Astrocyte (in vitro differentiated cells and primary cell): ENCODE measurements around the gene UFD1. TPM values are rescaled to one million over a fixed set of nuclear protein-coding genes. Genes with fewer than 3 reads are reported as not detected.

Source experiments
- DNase-seq: peaks from one replicate; pipeline ENCODE4 v3.0.0-alpha.2; 2010; ENCODE audit warnings: low read depth
- FAIRE-seq: peaks from 2 replicates; lab custom pipeline; 2011; peaks lifted over from hg19 to GRCh38; lab: Jason Lieb, UNC
- H2AFZ ChIP-seq: 2 replicates; pipeline ENCODE4 v1.6.0; 2012; ENCODE audit warnings: low read depth, low read length, inconsistent platforms
- H3K27ac ChIP-seq: 2 replicates; pipeline ENCODE4 v1.5.1; 2011; ENCODE audit warnings: low read depth, low read length, inconsistent platforms
- H3K27me3 ChIP-seq: 2 replicates; pipeline ENCODE4 v1.6.0; 2011; ENCODE audit warnings: low read length, inconsistent platforms; ENCODE audit not compliant: insufficient read depth
- H3K36me3 ChIP-seq: 2 replicates; pipeline ENCODE4 v1.5.1; 2011; ENCODE audit warnings: low read length, inconsistent platforms; ENCODE audit not compliant: insufficient read depth
- H3K4me1 ChIP-seq: 2 replicates; pipeline ENCODE4 v1.5.1; 2011; ENCODE audit warnings: low read length, inconsistent platforms; ENCODE audit not compliant: insufficient read depth
- H3K4me2 ChIP-seq: 2 replicates; pipeline ENCODE4 v1.6.0; 2012; ENCODE audit warnings: low read length, inconsistent platforms
- H3K4me3 ChIP-seq: 2 replicates; pipeline ENCODE4 v1.5.1; 2011; ENCODE audit warnings: low read depth, mild to moderate bottlenecking, low read length, inconsistent platforms; ENCODE audit not compliant: insufficient read depth
- H3K79me2 ChIP-seq: 2 replicates; pipeline ENCODE4 v1.6.0; 2012; ENCODE audit warnings: mild to moderate bottlenecking, low read length, inconsistent platforms; ENCODE audit not compliant: insufficient read depth
- H3K9ac ChIP-seq: 2 replicates; pipeline ENCODE4 v1.6.0; 2012; ENCODE audit warnings: mild to moderate bottlenecking, low read length, inconsistent platforms
- H3K9me3 ChIP-seq: 2 replicates; pipeline ENCODE4 v1.5.1; 2012; ENCODE audit warnings: low read depth, mild to moderate bottlenecking, low read length, inconsistent platforms; ENCODE audit not compliant: insufficient read depth
- H4K20me1 ChIP-seq: 2 replicates; pipeline ENCODE4 v1.6.0; 2012; ENCODE audit warnings: low read length, inconsistent platforms; ENCODE audit not compliant: insufficient read depth
- H3K27ac Mint-ChIP-seq: one replicate; pipeline ENCODE4 v1.8.0; 2021; ENCODE audit warnings: mild to moderate bottlenecking, mixed read lengths; ENCODE audit not compliant: unreplicated experiment
- H3K27me3 Mint-ChIP-seq: one replicate; pipeline ENCODE4 v1.8.0; 2021; ENCODE audit warnings: low read depth, mixed read lengths; ENCODE audit not compliant: unreplicated experiment
- H3K36me3 Mint-ChIP-seq: one replicate; pipeline ENCODE4 v1.8.0; 2021; ENCODE audit warnings: low read depth, mixed read lengths; ENCODE audit not compliant: unreplicated experiment
- H3K4me1 Mint-ChIP-seq: one replicate; pipeline ENCODE4 v1.8.0; 2021; ENCODE audit warnings: low read depth, mixed read lengths; ENCODE audit not compliant: unreplicated experiment
- H3K4me3 Mint-ChIP-seq: one replicate; pipeline ENCODE4 v1.8.0; 2021; ENCODE audit warnings: mild to moderate bottlenecking, moderate library complexity, mixed read lengths; ENCODE audit not compliant: unreplicated experiment
- H3K9me3 Mint-ChIP-seq: one replicate; pipeline ENCODE4 v1.8.0; 2021; ENCODE audit warnings: mild to moderate bottlenecking, mixed read lengths; ENCODE audit not compliant: unreplicated experiment
- EZH2 ChIP-seq: IDR thresholded peaks from 2 replicates; pipeline ENCODE4 v1.6.1; 2012; ENCODE audit warnings: mild to moderate bottlenecking, low read length, inconsistent platforms; ENCODE audit not compliant: insufficient read depth
- total RNA-seq: library from RNA; stranded (reverse); gene quantifications from 2 replicates; pipeline ENCODE4 v1.2.1, GENCODE V29; 2021
- TF ChIP-seq, protein P1 (sequence below): IDR thresholded peaks from 2 replicates; pipeline ENCODE4 v1.5.1; 2011; ENCODE audit warnings: low read depth, mild to moderate bottlenecking, inconsistent platforms, low read length, moderate library complexity; ENCODE audit not compliant: insufficient read depth

UFD1 gene
- total RNA-seq, 1 donor from 2014 or later, result 105 TPM

DNA sequence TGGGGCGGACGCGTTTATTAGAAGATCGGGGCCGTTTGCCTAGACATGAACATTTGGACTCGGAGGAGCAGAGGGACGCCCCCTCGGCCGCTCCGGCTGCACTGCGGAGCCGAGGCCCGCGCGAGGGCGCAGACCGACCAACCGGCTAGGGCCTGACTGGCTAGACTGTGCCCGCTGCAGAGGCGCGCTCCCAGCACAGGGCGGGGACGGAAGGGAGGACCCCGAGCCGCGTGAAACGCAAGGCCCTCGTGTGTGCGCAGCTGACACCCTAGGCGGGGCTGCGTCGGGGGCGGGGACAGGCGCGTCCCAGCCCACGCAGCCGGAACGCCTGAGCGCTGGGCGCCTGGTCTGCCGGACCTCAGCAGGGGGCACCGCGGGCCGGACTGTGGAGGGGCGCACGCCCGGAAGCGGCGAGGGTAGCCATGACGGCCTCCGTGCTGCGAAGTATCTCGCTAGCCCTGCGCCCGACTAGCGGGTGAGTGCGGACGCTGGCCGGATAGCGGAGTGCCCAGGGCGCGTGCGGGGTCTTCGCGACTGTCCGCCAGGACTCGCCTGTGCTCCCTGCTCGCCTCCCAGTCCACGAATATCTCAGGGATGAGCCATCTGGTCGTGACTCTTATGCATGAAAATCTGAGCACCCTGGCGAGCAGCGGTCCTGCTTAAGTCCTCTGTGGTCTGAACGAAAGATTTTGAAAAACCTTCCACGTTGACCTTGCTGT lies 46.7 kb downstream of the UFD1 start, which contains the start of gene MRPL40:
MRPL40 (plus strand) TSS at position 413 of the 719 bp plus-strand sequence; CDS start at position 423, 10 bp downstream.
- H3K27me3 Mint-ChIP-seq, result no peaks in the 10 kb centered on the region
- H3K79me2 ChIP-seq, result peaks cover 51% of the 10 kb centered on the region
- no peak for TF ChIP-seq EZH2
- TF ChIP-seq, protein P1, sequence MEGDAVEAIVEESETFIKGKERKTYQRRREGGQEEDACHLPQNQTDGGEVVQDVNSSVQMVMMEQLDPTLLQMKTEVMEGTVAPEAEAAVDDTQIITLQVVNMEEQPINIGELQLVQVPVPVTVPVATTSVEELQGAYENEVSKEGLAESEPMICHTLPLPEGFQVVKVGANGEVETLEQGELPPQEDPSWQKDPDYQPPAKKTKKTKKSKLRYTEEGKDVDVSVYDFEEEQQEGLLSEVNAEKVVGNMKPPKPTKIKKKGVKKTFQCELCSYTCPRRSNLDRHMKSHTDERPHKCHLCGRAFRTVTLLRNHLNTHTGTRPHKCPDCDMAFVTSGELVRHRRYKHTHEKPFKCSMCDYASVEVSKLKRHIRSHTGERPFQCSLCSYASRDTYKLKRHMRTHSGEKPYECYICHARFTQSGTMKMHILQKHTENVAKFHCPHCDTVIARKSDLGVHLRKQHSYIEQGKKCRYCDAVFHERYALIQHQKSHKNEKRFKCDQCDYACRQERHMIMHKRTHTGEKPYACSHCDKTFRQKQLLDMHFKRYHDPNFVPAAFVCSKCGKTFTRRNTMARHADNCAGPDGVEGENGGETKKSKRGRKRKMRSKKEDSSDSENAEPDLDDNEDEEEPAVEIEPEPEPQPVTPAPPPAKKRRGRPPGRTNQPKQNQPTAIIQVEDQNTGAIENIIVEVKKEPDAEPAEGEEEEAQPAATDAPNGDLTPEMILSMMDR, result no peak
- H3K9me3 ChIP-seq, result no peaks in the 10 kb centered on the region
- peak within 1 kb of the TSS; percentile 86 for H3K9ac ChIP-seq
- peaks cover 15% of the 10 kb centered on the region for H3K4me1 ChIP-seq
- H3K27ac Mint-ChIP-seq, result peak within 1 kb of the TSS; percentile 83
- H3K27ac ChIP-seq, result peak within 1 kb of the TSS; percentile 93
- peak within 1 kb of the TSS; percentile 96 for H3K4me2 ChIP-seq
- peak within 1 kb of the TSS; percentile 86 for H2AFZ ChIP-seq
- peak within 1 kb of the TSS; percentile 80 for H3K4me3 ChIP-seq
- H3K4me1 Mint-ChIP-seq, result peaks cover 18% of the 10 kb centered on the region
- no peak for FAIRE-seq
- peaks cover 5% of the 10 kb centered on the region for H3K36me3 Mint-ChIP-seq
- H3K4me3 Mint-ChIP-seq, result peak within 1 kb of the TSS; percentile 94
- peaks cover 32% of the 10 kb centered on the region for H4K20me1 ChIP-seq
- no peaks in the 10 kb centered on the region for H3K27me3 ChIP-seq
- H3K9me3 Mint-ChIP-seq, result no peaks in the 10 kb centered on the region
- peak; percentile 89 for DNase-seq
- peaks cover 9% of the 10 kb centered on the region for H3K36me3 ChIP-seq

DNA sequence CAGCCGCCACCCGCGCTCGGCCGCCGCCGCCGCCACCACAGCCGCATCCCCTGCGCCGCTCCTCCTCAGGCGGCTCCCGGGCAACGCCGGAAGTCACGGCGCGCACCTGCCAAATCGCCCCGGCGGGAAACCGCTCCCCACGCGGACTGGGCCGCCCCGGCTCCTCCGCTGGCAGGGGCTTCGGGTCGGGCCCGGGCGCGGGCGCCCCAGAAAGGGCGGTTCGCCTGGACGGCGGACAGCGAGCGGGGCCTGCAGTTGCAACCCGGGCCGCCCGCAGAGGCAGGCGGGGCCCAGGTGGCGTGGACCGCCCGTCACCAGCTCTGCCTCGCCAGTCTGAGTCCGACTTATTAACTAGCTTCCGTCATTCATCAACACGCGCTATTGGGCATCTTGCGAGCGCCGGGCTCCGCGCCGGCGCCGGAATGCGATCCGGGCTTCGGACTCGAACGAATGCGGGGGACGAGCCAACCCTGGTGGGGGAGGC lies 47.3 kb downstream of the UFD1 start, which contains the start of gene HIRA:
HIRA (minus strand) TSS at position 85 of the 484 bp plus-strand sequence. CDS start 257 bp downstream, outside the sequence.
- peak within 1 kb of the TSS; percentile 86 for H2AFZ ChIP-seq
- H3K4me1 ChIP-seq, result peaks cover 15% of the 10 kb centered on the region
- no peaks in the 10 kb centered on the region for H3K9me3 ChIP-seq
- H3K27me3 ChIP-seq, result no peaks in the 10 kb centered on the region
- Mint-ChIP-seq H3K4me1 (peaks cover 18% of the 10 kb centered on the region), H3K27me3 (no peaks in the 10 kb centered on the region), H3K9me3 (no peaks in the 10 kb centered on the region), H3K27ac (peak within 1 kb of the TSS; percentile 83), H3K36me3 (peaks cover 7% of the 10 kb centered on the region), H3K4me3 (peak within 1 kb of the TSS; percentile 94)
- peak within 1 kb of the TSS; percentile 96 for H3K4me2 ChIP-seq
- H3K4me3 ChIP-seq, result peak within 1 kb of the TSS; percentile 82
- H3K9ac ChIP-seq, result peak within 1 kb of the TSS; percentile 86
- peak within 1 kb of the TSS; percentile 93 for H3K27ac ChIP-seq
- H3K36me3 ChIP-seq, result peaks cover 9% of the 10 kb centered on the region
- FAIRE-seq, result no peak
- TF ChIP-seq EZH2, result no peak
- TF ChIP-seq, protein P1, result no peak
- DNase-seq, result peak; percentile 72
- peaks cover 38% of the 10 kb centered on the region for H4K20me1 ChIP-seq
- H3K79me2 ChIP-seq, result peaks cover 57% of the 10 kb centered on the region
